Cardiac fibroblast (primary cell): ENCODE data around the gene ATP2B2.

Experiments used
- DNase-seq, 2 donors: peaks; one replicate each; pipeline versions ENCODE4 v3.0.0 to v3.0.0-alpha.2; 2010; ENCODE audit warnings: low read depth in 2 of 2
- H3K4me3 ChIP-seq, 2 donors: replicated peaks in 1 of 2; 1 replicate in 1 of 2; 2 replicates in 1 of 2; pipeline ENCODE4 v1.5.1; 2011; ENCODE audit warnings: low read depth in 2 of 2, low read length in 2 of 2, mild to moderate bottlenecking in 2 of 2, moderate library complexity in 1 of 2
- CTCF ChIP-seq: IDR thresholded peaks from one replicate; pipeline ENCODE4 v1.5.1; 2011; ENCODE audit warnings: low read depth, mild to moderate bottlenecking, low read length, inconsistent platforms

Gene ATP2B2

GRCh38 chr3:10508619-10509260 is 3.4 kb upstream of the ATP2B2 start:
- no peak for TF ChIP-seq CTCF
- H3K4me3 ChIP-seq: no peak overlapping the region
- DNase-seq: no peak

- TF ChIP-seq CTCF: no peak
- no peak overlapping the region for H3K4me3 ChIP-seq
Measured at GRCh38 chr3:10508235-10508618, 2.8 kb upstream of the ATP2B2 start.

GRCh38 chr3:10507331-10507730 is 1.9 kb upstream of the ATP2B2 start:
- DNase-seq: no peak
- H3K4me3 ChIP-seq: no peak overlapping the region
- TF ChIP-seq CTCF: no peak

More at GRCh38 chr3:10508235-10508618, 2.8 kb upstream of the ATP2B2 start:
- no peak for DNase-seq

GRCh38 chr3:10506696-10507095 is 1.3 kb upstream of the ATP2B2 start:
- H3K4me3 ChIP-seq: no peak overlapping the region
- TF ChIP-seq CTCF: no peak
- no peak for DNase-seq

GRCh38 chr3:10505791-10506585 is 602 bp upstream of the ATP2B2 start:
- no peak for DNase-seq
- no peak for TF ChIP-seq CTCF
- H3K4me3 ChIP-seq: no peak overlapping the region

- H3K4me3 ChIP-seq: no peak overlapping the region
- TF ChIP-seq CTCF: no peak
- DNase-seq: no peak
Measured at GRCh38 chr3:10504171-10505049, 976 bp downstream of the ATP2B2 start.
